NCI-H1048 (cell line): ENCODE data around the gene TEX2.
"Not testable (repeated sequence)": the region's sequence is repeated elsewhere in the genome, so short reads cannot be mapped to it uniquely, and the experiment has no call there.

Source experiments
- DNase-seq: peaks from one replicate; lab custom pipeline; 2025; lab: John Stamatoyannopoulos, UW

TEX2 gene

DNA sequence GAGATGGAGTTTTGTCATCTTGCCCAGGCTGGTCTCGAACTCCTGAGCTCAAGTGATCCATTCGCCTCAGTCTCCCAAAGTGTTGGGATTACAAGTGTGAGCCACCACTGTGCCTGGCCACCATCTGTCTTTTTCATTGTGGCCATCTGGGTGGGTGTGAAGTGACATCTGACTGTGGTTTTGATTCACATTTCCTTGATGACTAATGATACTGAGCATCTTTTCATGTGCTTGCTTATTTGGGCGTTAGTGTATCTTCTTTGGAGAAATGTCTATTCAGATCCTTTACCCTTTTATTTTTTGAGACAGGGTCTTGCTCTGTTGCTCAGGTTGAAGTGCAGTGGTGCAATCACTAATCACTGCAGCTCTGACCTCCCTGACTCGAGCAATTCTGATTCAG, 79.2 kb downstream of the TEX2 start:
- DNase-seq, result no peak

DNA sequence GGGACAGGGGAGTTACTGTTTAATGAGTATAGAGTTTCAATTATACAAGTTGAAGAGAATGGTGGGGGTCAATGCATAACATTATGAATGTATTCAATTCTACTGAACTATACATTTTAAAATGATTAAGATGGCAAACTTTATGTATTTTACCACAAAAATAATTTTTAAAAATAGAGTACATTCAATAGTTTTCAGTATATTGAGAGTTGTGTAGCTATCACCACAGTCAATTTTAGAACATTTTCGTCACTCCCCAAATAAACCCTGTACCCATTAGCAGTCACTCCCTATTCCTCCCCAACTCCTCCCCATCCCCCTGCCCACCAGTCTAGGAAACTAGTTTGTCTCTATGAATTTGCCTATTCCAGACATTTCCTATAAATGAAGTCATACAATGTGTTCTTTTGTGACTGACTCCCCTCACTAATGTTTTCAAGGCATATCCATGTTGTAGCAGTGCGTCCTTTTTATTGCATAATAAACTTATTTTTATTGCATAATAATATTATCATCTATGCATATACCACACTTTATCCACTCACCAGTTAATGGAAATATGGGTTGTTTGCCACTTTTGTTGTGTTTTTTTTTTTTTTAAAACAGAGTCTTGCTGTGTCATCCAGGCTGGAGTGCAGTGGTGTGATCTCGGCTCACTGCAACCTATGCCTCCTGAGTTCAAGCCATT, 80.6 kb downstream of the TEX2 start:
- no peak for DNase-seq

GRCh38 chr17:64180089-64181073, 82.7 kb downstream of the TEX2 start:
- DNase-seq, result no peak

- not testable (repeated sequence) for DNase-seq
Measured at GRCh38 chr17:64179024-64179423, 84.0 kb downstream of the TEX2 start.

DNA sequence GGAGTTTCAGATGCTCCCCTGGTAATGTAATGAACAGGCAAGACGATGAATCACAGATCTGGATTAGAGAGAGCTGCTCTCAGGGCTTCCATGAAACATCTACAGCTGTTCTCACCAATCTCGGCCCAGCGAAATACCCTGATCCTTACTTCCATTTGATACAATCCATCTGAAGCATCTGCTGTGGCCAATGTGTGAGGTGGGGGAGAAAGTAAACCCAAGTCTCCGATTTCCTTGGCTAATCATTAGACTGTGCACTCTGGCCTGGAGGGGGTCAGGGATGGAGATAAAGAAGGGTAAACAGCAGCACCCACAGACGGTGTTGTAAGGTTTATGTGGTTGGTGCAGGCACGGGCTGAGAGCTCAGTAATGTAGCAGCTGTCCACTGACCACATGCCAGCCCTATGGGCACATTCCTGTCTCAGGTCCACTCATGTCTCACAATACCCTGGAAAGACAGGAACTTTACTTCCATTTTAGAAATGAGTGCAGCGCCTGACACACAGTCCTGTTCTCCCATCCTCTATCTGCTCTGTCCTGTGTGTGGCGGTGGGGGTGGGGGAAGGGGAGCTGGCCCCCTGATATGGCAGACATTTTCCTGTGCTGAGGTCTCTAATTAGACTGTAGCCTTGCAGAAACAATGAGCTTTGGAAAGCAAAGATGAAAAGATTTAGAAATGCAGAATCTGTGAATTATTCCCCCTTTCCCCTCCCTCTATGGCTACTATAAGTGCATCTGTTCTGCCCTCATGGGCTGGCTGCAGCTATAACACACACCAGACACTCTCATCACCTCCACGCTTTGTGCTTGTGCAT, 84.8 kb downstream of the TEX2 start:
- DNase-seq, result no peak

GRCh38 chr17:64177311-64178010, 85.6 kb downstream of the TEX2 start:
- no peak for DNase-seq

DNA sequence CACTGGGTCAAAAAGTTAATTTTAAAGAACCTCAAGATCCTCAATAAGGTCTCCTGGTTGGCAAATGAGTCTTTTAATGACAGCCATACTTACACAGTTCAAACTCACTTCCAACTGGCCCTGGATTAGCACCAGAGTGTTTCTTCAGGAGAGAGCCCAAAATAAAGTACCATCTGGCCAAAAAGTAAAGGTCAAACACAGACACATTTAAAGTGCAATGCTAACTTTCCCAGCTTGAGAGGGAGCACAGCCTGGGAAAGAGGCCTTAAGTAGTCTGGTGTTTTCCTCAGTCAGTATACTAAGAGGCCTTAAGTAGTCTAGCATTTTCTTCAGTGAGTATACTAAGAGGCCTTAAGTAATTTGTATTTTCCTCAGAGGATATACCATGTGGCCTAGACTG, 86.5 kb downstream of the TEX2 start:
- DNase-seq, result no peak

GRCh38 chr17:64174686-64175456, 88.2 kb downstream of the TEX2 start:
- DNase-seq, result no peak

GRCh38 chr17:64173646-64174045, 89.4 kb downstream of the TEX2 start:
- DNase-seq, result no peak

GRCh38 chr17:64172510-64172909, 90.5 kb downstream of the TEX2 start:
- no peak for DNase-seq

DNA sequence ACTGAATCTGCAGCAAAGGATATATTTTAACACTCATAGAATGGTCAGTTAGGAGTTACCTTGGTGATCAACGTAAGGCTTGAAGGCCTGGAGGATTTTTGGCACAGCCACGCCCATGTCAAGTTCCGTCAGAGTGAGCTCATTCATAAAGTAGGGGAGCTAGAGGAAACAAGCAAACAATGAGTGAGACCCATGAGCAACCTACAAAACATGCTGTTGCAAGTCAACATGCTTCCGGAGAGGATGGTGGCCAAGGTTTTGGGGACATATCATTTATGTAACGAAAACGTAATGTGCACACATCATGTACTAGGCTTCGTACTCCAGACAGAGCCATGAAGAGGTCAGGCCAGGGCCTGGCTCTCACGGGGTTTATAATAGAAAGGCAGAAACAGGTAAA, 92.0 kb downstream of the TEX2 start:
- DNase-seq, result no peak

- DNase-seq, result no peak
Measured at GRCh38 chr17:64170286-64170685, 92.8 kb downstream of the TEX2 start.

DNA sequence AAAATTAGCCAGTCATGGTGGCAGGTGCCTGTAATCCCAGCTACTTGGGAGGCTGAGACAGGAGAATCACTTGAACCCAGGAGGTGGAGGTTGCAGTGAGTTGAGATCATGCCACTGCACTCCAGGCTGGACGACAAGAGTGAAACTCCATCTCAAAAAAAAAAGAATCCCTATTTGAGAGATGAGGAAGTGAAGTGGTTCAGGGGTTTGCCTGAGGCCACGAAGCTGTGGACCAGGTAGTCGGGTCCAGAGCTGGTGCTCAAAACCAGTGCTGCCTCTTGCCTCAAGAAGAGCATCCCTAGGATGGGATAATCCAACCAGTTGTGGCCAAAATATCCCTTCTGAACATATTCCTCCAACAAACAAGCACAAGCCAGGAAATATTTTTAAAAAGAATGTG, 95.4 kb downstream of the TEX2 start:
- not testable (repeated sequence) for DNase-seq

GRCh38 chr17:64166876-64167275, 96.2 kb downstream of the TEX2 start:
- DNase-seq, result no peak

- no peak for DNase-seq
Measured at GRCh38 chr17:64165347-64165746, 97.7 kb downstream of the TEX2 start.

GRCh38 chr17:64164596-64165285, 98.3 kb downstream of the TEX2 start:
- DNase-seq, result no peak

DNA sequence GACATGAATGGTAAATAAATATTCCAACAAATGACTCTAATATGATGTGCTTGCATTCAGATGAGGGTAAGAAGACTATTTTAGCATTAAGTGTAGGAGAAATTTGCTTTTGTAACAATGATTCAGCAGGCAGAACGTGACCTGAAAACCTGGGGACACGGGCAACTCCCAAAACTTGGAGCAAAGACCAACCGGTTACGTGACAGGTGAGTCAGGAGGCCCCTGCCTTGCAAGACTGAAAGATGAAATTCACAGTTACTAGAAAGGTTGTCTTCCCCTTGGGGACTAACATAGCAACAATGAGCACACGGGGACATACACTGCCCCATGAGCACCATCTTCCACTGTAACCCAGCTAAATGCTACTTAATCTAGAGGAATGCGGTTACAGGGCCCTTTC, 99.6 kb downstream of the TEX2 start:
- DNase-seq, result no peak

GRCh38 chr17:64162554-64162953, 100.5 kb downstream of the TEX2 start:
- no peak for DNase-seq

GRCh38 chr17:64161380-64162176, 101.5 kb downstream of the TEX2 start:
- no peak for DNase-seq

GRCh38 chr17:64160378-64160777, 102.7 kb downstream of the TEX2 start:
- no peak for DNase-seq
